GM12801 (cell line): ENCODE results near the gene EHMT2.

Experiments used
- CTCF ChIP-seq: IDR thresholded peaks from one replicate; pipeline ENCODE4 v1.5.1; 2011; ENCODE audit warnings: control low read depth; ENCODE audit not compliant: insufficient read length; ENCODE audit errors: extremely low read depth

EHMT2 gene

GRCh38 chr6:31859923-31860322 is 37.6 kb downstream of the EHMT2 start:
- TF ChIP-seq CTCF: no peak

- no peak for TF ChIP-seq CTCF
These were observed 38.8 kb downstream of the EHMT2 start for GRCh38 chr6:31858707-31859106.

GRCh38 chr6:31851485-31851832 is 46.0 kb downstream of the EHMT2 start:
- TF ChIP-seq CTCF: no peak

GRCh38 chr6:31850765-31851484 is 46.6 kb downstream of the EHMT2 start:
- no peak for TF ChIP-seq CTCF

- no peak for TF ChIP-seq CTCF
These were observed 50.1 kb downstream of the EHMT2 start for GRCh38 chr6:31847276-31847978.

GRCh38 chr6:31844507-31844906 is 53.0 kb downstream of the EHMT2 start:
- no peak for TF ChIP-seq CTCF

- TF ChIP-seq CTCF: no peak
These were observed 55.4 kb downstream of the EHMT2 start for GRCh38 chr6:31842053-31842452.
